IMR-90 (cell line): ENCODE measurements around the gene CCDC102A. TPM values are rescaled to one million over a fixed set of nuclear protein-coding genes. Genes with fewer than 3 reads are reported as not detected.

Experiments
- ATAC-seq: fragments of 200-7000 bp; cut with Tn5 transposase; 2 replicates; pipeline ENCODE4 v1.9.1; 2020; ENCODE audit warnings: low read depth, mild to moderate bottlenecking, moderate library complexity
- BruUV-seq: library from RNA; stranded (reverse); fragments of 400-500 nt; replicated peaks from 2 replicates; lab custom pipeline; 2021; lab: Mats Ljungman, UMichigan
- CTCF ChIA-PET: fragments of 300-600 bp; formaldehyde crosslinking; extraction: SDS; loops from one replicate; lab custom pipeline; 2021; ENCODE audit warnings: antibody characterized with exemption; lab: Yijun Ruan, JAX
- POLR2A ChIA-PET: fragments of 300-600 bp; sonication (Branson Sonifier 250); formaldehyde crosslinking; loops from one replicate; lab custom pipeline; 2022; ENCODE audit warnings: antibody characterized with exemption; ENCODE audit not compliant: unreplicated experiment; lab: Charles Lee
- DNase-seq: peaks from one replicate; pipeline ENCODE4 v3.0.0; 2013
- H2AFZ ChIP-seq: replicated peaks from 2 replicates; pipeline ENCODE3; 2013; ENCODE audit warnings: low read length, mild to moderate bottlenecking; ENCODE audit not compliant: poor library complexity
- H2AK5ac ChIP-seq: 2 replicates; pipeline ENCODE4 v1.6.1; 2013; ENCODE audit warnings: low read depth, low read length, inconsistent platforms
- H2AK9ac ChIP-seq: replicated peaks from 2 replicates; pipeline ENCODE3; 2013; ENCODE audit warnings: mild to moderate bottlenecking, low read depth, low read length, moderate library complexity; ENCODE audit not compliant: poor library complexity
- H2BK120ac ChIP-seq: 2 replicates; pipeline ENCODE4 v1.6.1; 2013; ENCODE audit warnings: low read depth, low read length, inconsistent platforms
- H2BK15ac ChIP-seq: 3 replicates; pipeline ENCODE4 v1.6.1; 2013; ENCODE audit warnings: low read depth, low read length, inconsistent platforms
- H2BK20ac ChIP-seq: 2 replicates; pipeline ENCODE4 v1.6.1; 2013; ENCODE audit warnings: low read depth, mild to moderate bottlenecking, inconsistent platforms, low read length, moderate library complexity
- H2BK5ac ChIP-seq: 2 replicates; pipeline ENCODE4 v1.6.1; 2013; ENCODE audit warnings: mild to moderate bottlenecking, low read depth, low read length, inconsistent platforms; ENCODE audit not compliant: poor library complexity, severe bottlenecking
- H3K14ac ChIP-seq: replicated peaks from 2 replicates; pipeline ENCODE4 v1.6.1; 2013; ENCODE audit warnings: low read depth, low read length, inconsistent platforms
- H3K18ac ChIP-seq: 2 replicates; pipeline ENCODE4 v1.6.1; 2013; ENCODE audit warnings: low read depth, low read length, control low read depth
- H3K23ac ChIP-seq: 2 replicates; pipeline ENCODE4 v1.6.1; 2013; ENCODE audit warnings: low read depth, low read length, inconsistent platforms
- H3K27ac ChIP-seq: 2 replicates; pipeline ENCODE4 v1.5.1; 2013; ENCODE audit warnings: mild to moderate bottlenecking, control low read depth, low read length; ENCODE audit not compliant: insufficient read depth
- H3K27me3 ChIP-seq: 2 replicates; pipeline ENCODE4 v1.6.1; 2013; ENCODE audit warnings: low read length; ENCODE audit not compliant: control insufficient read depth, insufficient read depth
- H3K36me3 ChIP-seq: 2 replicates; pipeline ENCODE4 v1.6.1; 2013; ENCODE audit warnings: low read length, mixed read lengths; ENCODE audit not compliant: control insufficient read depth, insufficient read depth
- H3K4ac ChIP-seq: 2 replicates; pipeline ENCODE4 v1.6.1; 2013; ENCODE audit warnings: low read depth, low read length, inconsistent platforms
- H3K4me1 ChIP-seq: 2 replicates; pipeline ENCODE4 v1.6.1; 2013; ENCODE audit warnings: low read length, mixed read lengths; ENCODE audit not compliant: control insufficient read depth, insufficient read depth
- H3K4me2 ChIP-seq: 2 replicates; pipeline ENCODE4 v1.6.1; 2013; ENCODE audit warnings: low read depth, mild to moderate bottlenecking, control low read depth, low read length, moderate library complexity
- H3K4me3 ChIP-seq: 2 replicates; pipeline ENCODE4 v1.5.1; 2013; ENCODE audit warnings: low read depth, mild to moderate bottlenecking, control low read depth, low read length, moderate library complexity; ENCODE audit not compliant: insufficient read depth
- H3K56ac ChIP-seq: 2 replicates; pipeline ENCODE4 v1.6.1; 2013; ENCODE audit warnings: low read length, inconsistent platforms; ENCODE audit not compliant: insufficient read depth; ENCODE audit errors: extremely low read depth
- H3K79me1 ChIP-seq, 2 experiments: 2 replicates each; pipeline ENCODE4 v1.6.1; 2013; ENCODE audit warnings: low read length in 2 of 2, inconsistent platforms in 1 of 2, low read depth in 1 of 2
- H3K9ac ChIP-seq: 2 replicates; pipeline ENCODE4 v1.6.1; 2013; ENCODE audit warnings: low read depth, low read length, control low read depth
- H3K9me1 ChIP-seq: 2 replicates; pipeline ENCODE4 v1.6.1; 2013; ENCODE audit warnings: low read length, inconsistent platforms; ENCODE audit not compliant: insufficient read depth
- H3K9me3 ChIP-seq: 2 replicates; pipeline ENCODE4 v1.6.1; 2013; ENCODE audit warnings: low read length; ENCODE audit not compliant: control insufficient read depth, insufficient read depth
- H4K20me1 ChIP-seq: 2 replicates; pipeline ENCODE4 v1.6.1; 2013; ENCODE audit warnings: low read length, inconsistent platforms; ENCODE audit not compliant: insufficient read depth
- H4K5ac ChIP-seq: 2 replicates; pipeline ENCODE4 v1.6.1; 2013; ENCODE audit warnings: mild to moderate bottlenecking, low read depth, low read length, control low read depth
- H4K8ac ChIP-seq, 2 experiments: 2 replicates each; pipeline ENCODE4 v1.6.1; 2013; ENCODE audit warnings: low read depth in 2 of 2, low read length in 2 of 2, control low read depth in 1 of 2, inconsistent platforms in 1 of 2
- H4K91ac ChIP-seq: 2 replicates; pipeline ENCODE4 v1.6.1; 2013; ENCODE audit warnings: low read depth, low read length, inconsistent platforms; ENCODE audit not compliant: insufficient read depth
- BHLHE40 ChIP-seq: fragments of 150-350 bp; IDR thresholded peaks from 2 replicates; pipeline ENCODE4 v1.6.1; 2016; ENCODE audit warnings: mild to moderate bottlenecking, low read depth, low read length
- CEBPB ChIP-seq: IDR thresholded peaks from 2 replicates; pipeline ENCODE4 v1.6.1; 2012; ENCODE audit warnings: low read depth, low read length, improper control_type of control experiment
- CHD1 ChIP-seq: IDR thresholded peaks from 2 replicates; pipeline ENCODE4 v1.6.1; 2012; ENCODE audit warnings: low read depth, low read length, improper control_type of control experiment
- CTCF ChIP-seq: conservative IDR thresholded peaks from 2 replicates; pipeline ENCODE4 v1.5.1; 2012; ENCODE audit warnings: mild to moderate bottlenecking, low read depth, low read length, improper control_type of control experiment
- ELK1 ChIP-seq: fragments of 150-350 bp; IDR thresholded peaks from 2 replicates; pipeline ENCODE4 v1.6.1; 2016; ENCODE audit warnings: low read depth, mild to moderate bottlenecking, low read length, moderate library complexity, borderline replicate concordance
- FOS ChIP-seq: fragments of 150-350 bp; IDR thresholded peaks from 2 replicates; pipeline ENCODE4 v1.6.1; 2016; ENCODE audit warnings: low read depth, low read length
- MAFK ChIP-seq: IDR thresholded peaks from 2 replicates; pipeline ENCODE4 v1.6.1; 2012; ENCODE audit warnings: low read depth, low read length, improper control_type of control experiment
- MAZ ChIP-seq: IDR thresholded peaks from 2 replicates; pipeline ENCODE4 v1.6.1; 2012; ENCODE audit warnings: low read depth, mild to moderate bottlenecking, low read length, improper control_type of control experiment, moderate library complexity, borderline replicate concordance
- NFE2L2 ChIP-seq: fragments of 150-350 bp; IDR thresholded peaks from 2 replicates; pipeline ENCODE4 v1.6.1; 2016; ENCODE audit warnings: low read depth, mild to moderate bottlenecking, low read length
- POLR2A ChIP-seq: IDR thresholded peaks from 2 replicates; pipeline ENCODE4 v1.6.1; 2012; ENCODE audit warnings: mild to moderate bottlenecking, low read depth, low read length
- RAD21 ChIP-seq: IDR thresholded peaks from 2 replicates; pipeline ENCODE4 v1.6.1; 2012; ENCODE audit warnings: low read length, improper control_type of control experiment
- RFX5 ChIP-seq: IDR thresholded peaks from 2 replicates; pipeline ENCODE4 v1.8.0; 2012; ENCODE audit warnings: low read depth, mild to moderate bottlenecking, low read length, moderate library complexity
- SMC3 ChIP-seq: fragments of 150-350 bp; IDR thresholded peaks from 2 replicates; pipeline ENCODE4 v1.6.1; 2016; ENCODE audit warnings: low read depth, mild to moderate bottlenecking, antibody characterized with exemption, low read length, moderate library complexity
- USF2 ChIP-seq: fragments of 150-350 bp; IDR thresholded peaks from 2 replicates; pipeline ENCODE4 v1.6.1; 2017; ENCODE audit warnings: mild to moderate bottlenecking, antibody characterized with exemption, low read length, low read depth
- WGBS, 2 experiments: methylation state at CpG; one replicate each; pipeline versions ENCODE4 v1.1.5 to v1.1.7; 2013; ENCODE audit warnings: missing lambda C conversion rate in 2 of 2; ENCODE audit not compliant: insufficient read length in 1 of 2; ENCODE audit errors: extremely low coverage in 2 of 2; 5-methylcytosine and 5-hydroxymethylcytosine counted together
- dilution Hi-C: fragments of 300-500 bp; cut with HindIII; formaldehyde crosslinking; loops from one replicate; pipeline ENCODE4 v1.14.3; 2018; ENCODE audit warnings: low sequenced_read_pairs; ENCODE audit not compliant: unreplicated experiment
- in situ Hi-C: fragments of 300-500 bp; cut with MboI; formaldehyde crosslinking; loops from 3 replicates; pipeline ENCODE4 v1.14.3; 2019; ENCODE audit warnings: low sequenced_read_pairs, inconsistent platforms, mixed read lengths
- intact Hi-C: fragments of 100-400 bp; cut with micrococcal nuclease; formaldehyde crosslinking; loops from 2 replicates; pipeline ENCODE4 v1.10.0; 2022
- polyA plus RNA-seq, 3 experiments: library from polyadenylated mRNA; depleted of rRNA; stranded (reverse); fragments of >200 nt; gene quantifications; 2 replicates each; pipeline ENCODE4 v1.2.3, GENCODE V29; 2012; ENCODE audit warnings: low replicate concordance in 1 of 3
- total RNA-seq: library from RNA; depleted of rRNA; stranded (reverse); fragments of >200 nt; gene quantifications from 2 replicates; pipeline ENCODE4 v1.2.3, GENCODE V29; 2012

CCDC102A gene
- total and polyA plus RNA-seq, 2 of the 4 experiments (the other 2 are of a cell fraction), result 5.4 to 8.5 TPM

- Histone ChIP-seq H2BK20ac (no peak overlapping the region), H2BK120ac (no peak overlapping the region), H4K5ac (no peak overlapping the region), H2AK9ac (peak overlapping the region; percentile 97), H3K18ac (no peak overlapping the region), H3K23ac (no peak overlapping the region; the same call in 1 of the 2 replicates), H3K27ac (no peak overlapping the region), H3K9me1 (peaks cover 4% of the 10 kb centered on the region), H3K36me3 (no peaks in the 10 kb centered on the region), H3K4ac (0 out of 2 replicates have a peak overlapping the region, but pooled peaks have one; percentile 56), H3K56ac (no peak overlapping the region), H3K4me3 (peak overlapping the region; percentile 88), H2BK5ac (no peak overlapping the region), H4K20me1 (no peaks in the 10 kb centered on the region; the same call in 1 of the 2 replicates), H4K91ac (no peak overlapping the region), H3K14ac (peak overlapping the region; percentile 76; the same call in 1 of the 2 replicates), H2AK5ac (peak overlapping the region; percentile 15; the same call in 1 of the 2 replicates), H3K9me3 (no peaks in the 10 kb centered on the region), H3K9ac (peak overlapping the region; percentile 65; the same call in 1 of the 2 replicates), H4K8ac (peak overlapping the region in 1 of 2 experiments; percentile 57; a peak in 2 of 4 replicates), H2BK15ac (peak overlapping the region; percentile 64; the same call in 1 of the 3 replicates), H3K27me3 (peaks cover 4% of the 10 kb centered on the region), H3K79me1 (peaks cover 0 to 4% of the 10 kb centered on the region in 2 experiments; a peak in 1 of 4 replicates), H3K4me1 (peaks cover 4% of the 10 kb centered on the region; the same call in 1 of the 2 replicates), H2AFZ (peak overlapping the region; percentile 96), H3K4me2 (peak overlapping the region; percentile 92)
- no peak for ATAC-seq
- in situ Hi-C loops, result no loop called here
- no peak for DNase-seq
- WGBS, 2 experiments, result 93% methylated on average over 3 of the region's 14 CpGs; no CpG with 5 or more reads in 1 of the 2 experiments
- intact Hi-C loops, result no loop called here
- no TSS peak for BruUV-seq
- ChIA-PET CTCF (interaction anchor here (1.3 kb wide), 1 partner anchor 35 kb away, joined by 3 read pairs; no protein-coding TSS in a partner anchor), POLR2A (no interaction called here)
- dilution Hi-C loops, result no loop called here
- no peak for TF ChIP-seq MAZ
- TF ChIP-seq SMC3, result no peak
- no peak for TF ChIP-seq BHLHE40
- TF ChIP-seq RAD21, result no peak
- no peak for TF ChIP-seq MAFK
- no peak for TF ChIP-seq FOS
- no peak for TF ChIP-seq CEBPB
- no peak for TF ChIP-seq CTCF
- TF ChIP-seq USF2, result no peak
- no peak for TF ChIP-seq RFX5
- TF ChIP-seq CHD1, result no peak
- TF ChIP-seq ELK1, result no peak
- TF ChIP-seq POLR2A, result no peak
- TF ChIP-seq NFE2L2, result no peak
Measured at GRCh38 chr16:57485091-57485915, 51.1 kb downstream of the CCDC102A start.
